Fibroblast of lung (primary cell): ENCODE data around the gene ELAVL2.

Experiments used
- EZH2 ChIP-seq: IDR thresholded peaks from 2 replicates; pipeline ENCODE4 v1.5.1; 2012; ENCODE audit warnings: low read length, control low read depth, mild to moderate bottlenecking; ENCODE audit errors: missing control alignments
- TF ChIP-seq, protein P1 (sequence below), 2 donors: IDR thresholded peaks in 1 of 2; conservative IDR thresholded peaks in 1 of 2; 1 replicate in 1 of 2; 2 replicates in 1 of 2; pipeline ENCODE4 v1.5.1; 2011 to 2012; ENCODE audit warnings: low read length in 2 of 2, control low read depth in 1 of 2, inconsistent platforms in 1 of 2, low read depth in 1 of 2, mild to moderate bottlenecking in 1 of 2

DNA sequence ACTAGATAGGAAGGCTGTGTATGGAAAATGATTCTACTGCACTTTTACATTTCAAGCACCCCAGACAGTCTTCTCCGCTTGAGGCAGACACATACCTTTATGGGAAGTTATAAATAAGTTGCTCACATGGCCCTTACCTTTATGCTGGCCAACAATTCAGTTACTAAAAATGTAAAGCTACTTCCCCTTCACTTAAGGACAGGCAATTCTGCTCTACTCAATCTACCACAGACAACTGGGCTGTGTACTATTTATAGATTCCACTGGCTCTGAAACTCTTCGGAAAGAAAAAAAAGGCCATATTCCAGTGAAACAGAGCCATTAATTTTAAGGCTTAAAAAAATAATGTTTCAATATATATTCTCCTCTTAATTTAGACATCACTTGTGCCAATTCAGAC is 59.4 kb downstream of the ELAVL2 start:
- TF ChIP-seq, protein P1, sequence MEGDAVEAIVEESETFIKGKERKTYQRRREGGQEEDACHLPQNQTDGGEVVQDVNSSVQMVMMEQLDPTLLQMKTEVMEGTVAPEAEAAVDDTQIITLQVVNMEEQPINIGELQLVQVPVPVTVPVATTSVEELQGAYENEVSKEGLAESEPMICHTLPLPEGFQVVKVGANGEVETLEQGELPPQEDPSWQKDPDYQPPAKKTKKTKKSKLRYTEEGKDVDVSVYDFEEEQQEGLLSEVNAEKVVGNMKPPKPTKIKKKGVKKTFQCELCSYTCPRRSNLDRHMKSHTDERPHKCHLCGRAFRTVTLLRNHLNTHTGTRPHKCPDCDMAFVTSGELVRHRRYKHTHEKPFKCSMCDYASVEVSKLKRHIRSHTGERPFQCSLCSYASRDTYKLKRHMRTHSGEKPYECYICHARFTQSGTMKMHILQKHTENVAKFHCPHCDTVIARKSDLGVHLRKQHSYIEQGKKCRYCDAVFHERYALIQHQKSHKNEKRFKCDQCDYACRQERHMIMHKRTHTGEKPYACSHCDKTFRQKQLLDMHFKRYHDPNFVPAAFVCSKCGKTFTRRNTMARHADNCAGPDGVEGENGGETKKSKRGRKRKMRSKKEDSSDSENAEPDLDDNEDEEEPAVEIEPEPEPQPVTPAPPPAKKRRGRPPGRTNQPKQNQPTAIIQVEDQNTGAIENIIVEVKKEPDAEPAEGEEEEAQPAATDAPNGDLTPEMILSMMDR (conservative IDR thresholded peaks at IDR 0.05 in 1 of 2, IDR thresholded peaks at IDR 0.05 in 1 of 2; ENCODE audit: low read depth in 1 of 2, low read length in 2 of 2): no peak
- TF ChIP-seq EZH2: no peak
